HCT116 (cell line): ENCODE results near the gene CBFA2T3. TPM values are rescaled to one million over a fixed set of nuclear protein-coding genes. Genes with fewer than 3 reads are reported as not detected.

Source experiments
- ATAC-seq: fragments of 200-7000 bp; cut with Tn5 transposase; 2 replicates; pipeline ENCODE4 v1.9.1; 2020; ENCODE audit warnings: mild to moderate bottlenecking, moderate library complexity
- BruUV-seq: library from RNA; stranded (reverse); fragments of 400-500 nt; replicated peaks from 2 replicates; lab custom pipeline; 2021; lab: Mats Ljungman, UMichigan
- CTCF ChIA-PET: fragments of 300-600 bp; sonication (Branson Sonifier 250); formaldehyde crosslinking; loops from one replicate; lab custom pipeline; 2021; ENCODE audit warnings: antibody characterized with exemption; lab: Charles Lee
- POLR2A ChIA-PET: fragments of 300-600, 350-600 bp; sonication (Branson Sonifier 250); formaldehyde crosslinking; loops from one replicate; lab custom pipeline; 2021; ENCODE audit warnings: antibody characterized with exemption; lab: Charles Lee
- RAD21 ChIA-PET, 2 experiments: fragments of 300-600 bp; sonication (Branson Sonifier 250); formaldehyde crosslinking; loops; one replicate each; lab custom pipeline; 2023; ENCODE audit warnings: low total read pairs in 2 of 2; ENCODE audit not compliant: uncharacterized antibody in 2 of 2, unreplicated experiment in 2 of 2, low non-redundant PET in 1 of 2; lab: Charles Lee
- DNase-seq: peaks from one replicate; pipeline ENCODE4 v3.0.0-alpha.2; 2010; ENCODE audit warnings: low read depth, low spot score
- H2AFZ ChIP-seq: fragments of 200-600 bp; shearing (Covaris generic), sonication (generic); 2 replicates; pipeline ENCODE4 v1.6.1; 2017; ENCODE audit warnings: low read depth, mixed run types, mixed read lengths, antibody characterized with exemption, low read length; ENCODE audit not compliant: poor library complexity, severe bottlenecking
- H3K27ac ChIP-seq: 2 replicates; pipeline ENCODE4 v1.5.1; 2012; ENCODE audit warnings: low read depth, low read length
- H3K27me3 ChIP-seq: fragments of 200-600 bp; sonication (generic); 2 replicates; pipeline ENCODE4 v1.6.1; 2016; ENCODE audit warnings: mixed run types, low read length, mixed read lengths; ENCODE audit not compliant: insufficient read depth
- H3K36me3 ChIP-seq, 2 experiments: fragments of 200-500 bp in 1 of 2; fragments of 200-600 bp in 1 of 2; sonication (Bioruptor generic) in 1 of 2; sonication (generic) in 1 of 2; 2 replicates each; pipeline versions ENCODE4 v1.5.1 to v1.6.1; 2014 to 2016; ENCODE audit warnings: low read length in 2 of 2, inconsistent platforms in 1 of 2, mixed read lengths in 1 of 2, mixed run types in 1 of 2; ENCODE audit not compliant: insufficient read depth in 2 of 2, control insufficient read depth in 1 of 2
- H3K4me1 ChIP-seq, 2 experiments: fragments of 200-600 bp in 1 of 2; sonication (generic) in 1 of 2; 2 replicates each; pipeline versions ENCODE4 v1.5.1 to v1.6.1; 2012 to 2017; ENCODE audit warnings: low read length in 2 of 2, inconsistent platforms in 1 of 2, mild to moderate bottlenecking in 1 of 2, mixed read lengths in 1 of 2, mixed run types in 1 of 2, moderate library complexity in 1 of 2; ENCODE audit not compliant: insufficient read depth in 2 of 2, control insufficient read depth in 1 of 2
- H3K4me2 ChIP-seq: fragments of 200-600 bp; sonication (generic); 2 replicates; pipeline ENCODE4 v1.6.1; 2017; ENCODE audit warnings: mixed run types, low read length, mixed read lengths
- H3K4me3 ChIP-seq, 2 experiments: fragments of 200-600 bp in 1 of 2; sonication (generic) in 1 of 2; replicated peaks in 1 of 2; 2 replicates each; pipeline ENCODE4 v1.5.1; 2011 to 2016; ENCODE audit warnings: low read length in 2 of 2, control low read depth in 1 of 2, low read depth in 1 of 2, mild to moderate bottlenecking in 1 of 2, mixed read lengths in 1 of 2, mixed run types in 1 of 2
- H3K79me2 ChIP-seq: fragments of 200-600 bp; sonication (generic); 2 replicates; pipeline ENCODE4 v1.6.1; 2017; ENCODE audit warnings: mild to moderate bottlenecking, mixed run types, low read length, moderate library complexity, mixed read lengths; ENCODE audit not compliant: insufficient read depth
- H3K9ac ChIP-seq: fragments of 200-600 bp; sonication (generic); 2 replicates; pipeline ENCODE4 v1.6.1; 2016; ENCODE audit warnings: low read length, mixed read lengths
- H3K9me2 ChIP-seq: fragments of 200-600 bp; sonication (generic), shearing (Covaris generic); 2 replicates; pipeline ENCODE4 v1.6.1; 2017; ENCODE audit warnings: mixed run types, mild to moderate bottlenecking, moderate library complexity; ENCODE audit not compliant: insufficient read depth
- H3K9me3 ChIP-seq, 2 experiments: fragments of 200-500 bp in 1 of 2; fragments of 200-600 bp in 1 of 2; sonication (Bioruptor generic) in 1 of 2; sonication (generic) in 1 of 2; 2 replicates each; pipeline ENCODE4 v1.6.1; 2014 to 2017; ENCODE audit warnings: low read length in 2 of 2, mixed read lengths in 2 of 2, inconsistent platforms in 1 of 2, low read depth in 1 of 2, mild to moderate bottlenecking in 1 of 2, mixed run types in 1 of 2, moderate library complexity in 1 of 2; ENCODE audit not compliant: control insufficient read depth in 1 of 2, insufficient read depth in 1 of 2
- H4K20me1 ChIP-seq: fragments of 200-600 bp; sonication (generic), shearing (Covaris generic); 2 replicates; pipeline ENCODE4 v1.6.1; 2017; ENCODE audit warnings: mixed run types, mild to moderate bottlenecking, moderate library complexity; ENCODE audit not compliant: insufficient read depth
- CBX3 ChIP-seq: IDR thresholded peaks from 2 replicates; pipeline ENCODE4 v1.6.1; 2012; ENCODE audit warnings: low read depth
- CEBPB ChIP-seq: IDR thresholded peaks from 2 replicates; pipeline ENCODE4 v1.6.1; 2012; ENCODE audit warnings: low read depth
- EGR1 ChIP-seq: IDR thresholded peaks from 2 replicates; pipeline ENCODE4 v1.6.1; 2012; ENCODE audit warnings: low read depth
- ELF1 ChIP-seq: IDR thresholded peaks from 2 replicates; pipeline ENCODE4 v1.6.1; 2012; ENCODE audit warnings: low read depth, borderline replicate concordance
- EZH2 ChIP-seq: fragments of 200-600 bp; sonication (generic); IDR thresholded peaks from 2 replicates; pipeline ENCODE4 v1.6.1; 2017; ENCODE audit warnings: antibody characterized with exemption, mixed run types
- FOSL1 ChIP-seq: IDR thresholded peaks from 2 replicates; pipeline ENCODE4 v1.6.1; 2012; ENCODE audit warnings: low read depth
- JUND ChIP-seq: IDR thresholded peaks from 2 replicates; pipeline ENCODE4 v1.6.1; 2012
- MAX ChIP-seq: IDR thresholded peaks from 2 replicates; pipeline ENCODE4 v1.6.1; 2012
- REST ChIP-seq: IDR thresholded peaks from 2 replicates; pipeline ENCODE4 v1.6.1; 2012; ENCODE audit warnings: low read depth
- SP1 ChIP-seq: IDR thresholded peaks from 2 replicates; pipeline ENCODE4 v1.6.1; 2012; ENCODE audit warnings: low read depth
- TCF7L2 ChIP-seq: IDR thresholded peaks from 2 replicates; pipeline ENCODE4 v1.7.0; 2011; ENCODE audit warnings: borderline replicate concordance, inconsistent platforms; ENCODE audit not compliant: insufficient read depth, insufficient read length; ENCODE audit errors: extremely low read depth
- ZFX ChIP-seq: fragments of 450-650 bp; IDR thresholded peaks from 2 replicates; pipeline ENCODE4 v1.6.1; 2017
- ZNF274 ChIP-seq: fragments of 200-500 bp; sonication (Bioruptor generic); IDR thresholded peaks from 2 replicates; pipeline ENCODE4 v1.6.1; 2014; ENCODE audit warnings: mild to moderate bottlenecking, low read depth, low read length, inconsistent platforms
- intact Hi-C: fragments of 100-400 bp; cut with micrococcal nuclease; formaldehyde crosslinking; loops from 2 replicates; pipeline ENCODE4 v1.10.0; 2022
- total RNA-seq: library from RNA; stranded (reverse); gene quantifications from one replicate; pipeline ENCODE4 v1.2.1, GENCODE V29; 2021; ENCODE audit not compliant: unreplicated experiment
- TF ChIP-seq, protein P1 (sequence below): IDR thresholded peaks from 2 replicates; pipeline ENCODE4 v1.6.1; 2012

CBFA2T3 gene
- total RNA-seq, 1 experiment from 2014 or later, result 19.1 TPM

GRCh38 chr16:89015271-89015859, 38.4 kb upstream of the CBFA2T3 start:
- H3K9me2 ChIP-seq, result no peaks in the 10 kb centered on the region
- no peaks in the 10 kb centered on the region for H3K36me3 ChIP-seq
- H3K27me3 ChIP-seq, result peaks cover 15% of the 10 kb centered on the region
- ChIA-PET RAD21 (no interaction called here), POLR2A (no interaction called here), CTCF (no interaction called here)
- ATAC-seq (no peak), DNase-seq (no peak)
- TF ChIP-seq TCF7L2, result no peak
- TF ChIP-seq, protein P1, sequence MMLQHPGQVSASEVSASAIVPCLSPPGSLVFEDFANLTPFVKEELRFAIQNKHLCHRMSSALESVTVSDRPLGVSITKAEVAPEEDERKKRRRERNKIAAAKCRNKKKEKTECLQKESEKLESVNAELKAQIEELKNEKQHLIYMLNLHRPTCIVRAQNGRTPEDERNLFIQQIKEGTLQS, result no peak
- no peak overlapping the region for H3K4me3 ChIP-seq
- peaks cover 0 to 5% of the 10 kb centered on the region in 2 experiments; a peak in 1 of 4 replicates for H3K4me1 ChIP-seq
- no peaks in the 10 kb centered on the region for H4K20me1 ChIP-seq
- intact Hi-C loops, result no loop called here
- BruUV-seq, result no TSS peak
- H3K4me2 ChIP-seq, result no peak overlapping the region
- no peak overlapping the region for H2AFZ ChIP-seq
- peaks cover 0 to 9% of the 10 kb centered on the region in 2 experiments; a peak in 2 of 4 replicates for H3K9me3 ChIP-seq
- H3K9ac ChIP-seq, result no peak overlapping the region
- H3K79me2 ChIP-seq, result no peaks in the 10 kb centered on the region
- H3K27ac ChIP-seq, result no peak overlapping the region

DNA sequence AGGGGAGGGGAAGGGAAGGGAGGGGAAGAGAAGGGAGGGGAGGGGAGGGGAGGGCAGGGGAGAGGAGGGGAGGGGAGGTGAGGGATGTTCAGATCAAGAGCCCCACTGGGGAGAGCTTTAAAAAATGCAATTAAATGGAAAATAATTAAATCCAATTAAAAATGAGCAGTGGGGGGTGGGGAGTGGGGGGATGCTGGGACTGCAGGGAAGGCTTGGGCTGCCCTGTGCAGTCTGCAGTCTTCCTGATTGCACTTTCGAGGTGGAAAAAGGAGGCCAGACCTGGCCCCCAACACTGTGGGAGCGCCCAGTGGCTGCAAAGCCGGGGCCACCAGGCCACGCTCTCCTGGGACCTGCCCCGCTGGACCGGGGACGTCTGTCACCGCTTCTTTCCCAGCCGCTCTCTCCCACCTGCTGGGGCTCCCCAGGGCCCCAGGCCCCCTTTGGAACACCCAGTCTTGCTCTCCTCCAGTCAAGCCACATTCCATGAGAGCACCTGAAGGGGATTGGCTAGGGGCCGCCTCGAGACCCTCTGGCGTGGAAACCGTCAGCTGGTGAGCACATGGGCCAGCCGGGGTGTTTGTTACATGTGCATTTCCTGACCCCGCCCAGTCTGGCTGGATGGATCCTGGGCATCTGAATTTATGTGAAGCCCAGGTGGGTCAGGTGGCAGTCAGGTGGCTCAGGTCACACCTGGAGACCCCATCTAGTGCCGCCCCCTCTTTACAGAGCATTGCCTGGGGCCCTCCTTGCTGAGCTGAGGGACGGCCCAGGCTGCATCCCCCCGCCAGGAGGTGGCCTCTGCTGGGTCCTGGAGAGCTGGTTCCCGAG, 37.6 kb upstream of the CBFA2T3 start:
- no peak overlapping the region for H2AFZ ChIP-seq
- no peak for TF ChIP-seq SP1
- TF ChIP-seq EGR1, result no peak
- TF ChIP-seq ELF1, result no peak
- TF ChIP-seq FOSL1, result no peak
- TF ChIP-seq CBX3, result no peak
- TF ChIP-seq JUND, result no peak
- TF ChIP-seq ZNF274, result no peak
- no peak for TF ChIP-seq MAX
- TF ChIP-seq EZH2, result no peak
- TF ChIP-seq CEBPB, result no peak
- no peak for TF ChIP-seq ZFX
- no peak for TF ChIP-seq REST
- TF ChIP-seq, all 23 proteins: peak for 0
- Histone ChIP-seq H3K9ac (no peak overlapping the region), H3K9me2 (no peaks in the 10 kb centered on the region), H4K20me1 (no peaks in the 10 kb centered on the region), H3K4me3 (no peak overlapping the region), H3K4me2 (no peak overlapping the region), H3K36me3 (no peaks in the 10 kb centered on the region), H3K9me3 (peaks cover 0 to 9% of the 10 kb centered on the region in 2 experiments; a peak in 2 of 4 replicates), H3K4me1 (no peaks in the 10 kb centered on the region), H3K27me3 (peaks cover 15% of the 10 kb centered on the region), H3K27ac (no peak overlapping the region), H3K79me2 (no peaks in the 10 kb centered on the region)
- ChIA-PET CTCF (no interaction called here), POLR2A (no interaction called here), RAD21 (no interaction called here)
- no TSS peak for BruUV-seq
- ATAC-seq (no peak), DNase-seq (no peak)
- intact Hi-C loops, result no loop called here
